ENCODE data around the gene SERPINA1. TPM values are rescaled to one million over a fixed set of nuclear protein-coding genes. Genes with fewer than 3 reads are reported as not detected.

SERPINA1 gene
- total and polyA plus RNA-seq, 10 of the 15 experiments (the other 5 are each of a cell fraction or from before 2014, with no cell fraction given): 0.16 to 6.6 (median 0.53) TPM

DNA sequence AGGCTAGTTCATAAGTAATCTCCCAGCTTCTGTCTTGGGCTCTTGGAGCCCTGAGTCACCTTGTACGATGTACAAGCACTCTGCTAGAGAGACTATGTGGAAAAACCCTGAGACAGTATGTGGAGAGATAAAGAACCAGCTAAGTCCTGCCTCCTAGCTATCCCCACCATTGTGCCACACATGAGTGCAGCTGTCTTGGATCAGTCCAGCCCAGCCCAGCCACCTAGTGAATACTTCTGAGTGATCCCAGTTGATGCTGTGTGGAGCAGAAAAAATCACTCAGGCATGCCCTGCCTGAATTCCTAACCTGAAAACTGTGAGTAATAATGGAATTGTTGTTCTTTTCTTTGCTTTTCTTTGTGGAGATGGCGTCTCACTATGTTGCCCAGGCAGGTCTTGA, 60.2 kb downstream of the SERPINA1 start:
- H3K27me3 ChIP-seq (replicated peaks in 1 of 2; ENCODE audit: control insufficient read depth in 2 of 2, insufficient read depth in 2 of 2, low read length in 1 of 2): no peaks in the 10 kb centered on the region
- H3K4me3 ChIP-seq: no peak overlapping the region
- no peak overlapping the region for H3K4me2 ChIP-seq (ENCODE audit: control insufficient read depth, insufficient read depth)
- no peaks in the 10 kb centered on the region for H3K4me1 ChIP-seq (ENCODE audit: control insufficient read depth, insufficient read depth, low read length)
- no peaks in the 10 kb centered on the region for H3K9me3 ChIP-seq (replicated peaks; ENCODE audit: control insufficient read depth, insufficient read depth, low read length)
- intact Hi-C loops (cut with micrococcal nuclease; ENCODE audit: unreplicated experiment) (no loop called here), in situ Hi-C loops (cut with MboI) (no loop called here)
- ChIA-PET SMC1A (ENCODE audit: uncharacterized antibody, unreplicated experiment) (no interaction called here), RAD21 (ENCODE audit: unreplicated experiment) (no interaction called here), POLR2A (no interaction called here), CTCF (no interaction called here)
- no peaks in the 10 kb centered on the region for H3K36me3 ChIP-seq (ENCODE audit: control insufficient read depth in 2 of 2, insufficient read depth in 2 of 2, low read length in 1 of 2)
- no peak for DNase-seq (ENCODE audit: low read depth, low spot score)
- no peaks in the 10 kb centered on the region for H3K79me2 ChIP-seq (ENCODE audit: control insufficient read depth, insufficient read depth, low read length)
- H3K27ac ChIP-seq (ENCODE audit: control insufficient read depth, insufficient read depth): no peak overlapping the region
- no peak overlapping the region for H3K9ac ChIP-seq (ENCODE audit: control insufficient read depth, insufficient read depth, low read length)
- 47% methylated on average over 2 of the region's 2 CpGs for WGBS (ENCODE audit: insufficient coverage, insufficient replicate concordance, low lambda C conversion rate, missing lambda C conversion rate)
- no peak overlapping the region for H2AFZ ChIP-seq (ENCODE audit: control insufficient read depth, low read depth, low read length)
- no peak for ATAC-seq
- H4K20me1 ChIP-seq (ENCODE audit: control insufficient read depth, insufficient read depth): no peaks in the 10 kb centered on the region
- no peak for FAIRE-seq
- BruUV-seq (replicated peaks): no TSS peak
- TF ChIP-seq PAX5 (IDR thresholded peaks at IDR 0.05; ENCODE audit: borderline replicate concordance, low read depth, low read length) (no peak), SUPT20H (IDR thresholded peaks at IDR 0.05; ENCODE audit: borderline replicate concordance, control insufficient read depth, low read depth, low read length) (no peak), POLR2AphosphoS2 (IDR thresholded peaks at IDR 0.05; ENCODE audit: low read depth, low read length) (no peak), ASH2L (IDR thresholded peaks at IDR 0.05; ENCODE audit: borderline replicate concordance, low read depth) (no peak), PAX8 (IDR thresholded peaks at IDR 0.05) (no peak), NFYA (IDR thresholded peaks at IDR 0.05; ENCODE audit: borderline replicate concordance, low read depth, low read length) (no peak), EED (IDR thresholded peaks at IDR 0.05; ENCODE audit: low read depth) (no peak), KAT2A (conservative IDR thresholded peaks at IDR 0.05; ENCODE audit: control insufficient read depth, low read depth, low read length) (no peak), SMC3 (IDR thresholded peaks at IDR 0.05; ENCODE audit: borderline replicate concordance, low read length) (no peak)
- TF ChIP-seq, protein P1, sequence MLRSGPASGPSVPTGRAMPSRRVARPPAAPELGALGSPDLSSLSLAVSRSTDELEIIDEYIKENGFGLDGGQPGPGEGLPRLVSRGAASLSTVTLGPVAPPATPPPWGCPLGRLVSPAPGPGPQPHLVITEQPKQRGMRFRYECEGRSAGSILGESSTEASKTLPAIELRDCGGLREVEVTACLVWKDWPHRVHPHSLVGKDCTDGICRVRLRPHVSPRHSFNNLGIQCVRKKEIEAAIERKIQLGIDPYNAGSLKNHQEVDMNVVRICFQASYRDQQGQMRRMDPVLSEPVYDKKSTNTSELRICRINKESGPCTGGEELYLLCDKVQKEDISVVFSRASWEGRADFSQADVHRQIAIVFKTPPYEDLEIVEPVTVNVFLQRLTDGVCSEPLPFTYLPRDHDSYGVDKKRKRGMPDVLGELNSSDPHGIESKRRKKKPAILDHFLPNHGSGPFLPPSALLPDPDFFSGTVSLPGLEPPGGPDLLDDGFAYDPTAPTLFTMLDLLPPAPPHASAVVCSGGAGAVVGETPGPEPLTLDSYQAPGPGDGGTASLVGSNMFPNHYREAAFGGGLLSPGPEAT (IDR thresholded peaks at IDR 0.05; ENCODE audit: low read depth): no peak
- TF ChIP-seq, protein P2, sequence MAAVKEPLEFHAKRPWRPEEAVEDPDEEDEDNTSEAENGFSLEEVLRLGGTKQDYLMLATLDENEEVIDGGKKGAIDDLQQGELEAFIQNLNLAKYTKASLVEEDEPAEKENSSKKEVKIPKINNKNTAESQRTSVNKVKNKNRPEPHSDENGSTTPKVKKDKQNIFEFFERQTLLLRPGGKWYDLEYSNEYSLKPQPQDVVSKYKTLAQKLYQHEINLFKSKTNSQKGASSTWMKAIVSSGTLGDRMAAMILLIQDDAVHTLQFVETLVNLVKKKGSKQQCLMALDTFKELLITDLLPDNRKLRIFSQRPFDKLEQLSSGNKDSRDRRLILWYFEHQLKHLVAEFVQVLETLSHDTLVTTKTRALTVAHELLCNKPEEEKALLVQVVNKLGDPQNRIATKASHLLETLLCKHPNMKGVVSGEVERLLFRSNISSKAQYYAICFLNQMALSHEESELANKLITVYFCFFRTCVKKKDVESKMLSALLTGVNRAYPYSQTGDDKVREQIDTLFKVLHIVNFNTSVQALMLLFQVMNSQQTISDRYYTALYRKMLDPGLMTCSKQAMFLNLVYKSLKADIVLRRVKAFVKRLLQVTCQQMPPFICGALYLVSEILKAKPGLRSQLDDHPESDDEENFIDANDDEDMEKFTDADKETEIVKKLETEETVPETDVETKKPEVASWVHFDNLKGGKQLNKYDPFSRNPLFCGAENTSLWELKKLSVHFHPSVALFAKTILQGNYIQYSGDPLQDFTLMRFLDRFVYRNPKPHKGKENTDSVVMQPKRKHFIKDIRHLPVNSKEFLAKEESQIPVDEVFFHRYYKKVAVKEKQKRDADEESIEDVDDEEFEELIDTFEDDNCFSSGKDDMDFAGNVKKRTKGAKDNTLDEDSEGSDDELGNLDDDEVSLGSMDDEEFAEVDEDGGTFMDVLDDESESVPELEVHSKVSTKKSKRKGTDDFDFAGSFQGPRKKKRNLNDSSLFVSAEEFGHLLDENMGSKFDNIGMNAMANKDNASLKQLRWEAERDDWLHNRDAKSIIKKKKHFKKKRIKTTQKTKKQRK (IDR thresholded peaks at IDR 0.05; ENCODE audit: low read depth, low read length): no peak
- TF ChIP-seq, protein P3, sequence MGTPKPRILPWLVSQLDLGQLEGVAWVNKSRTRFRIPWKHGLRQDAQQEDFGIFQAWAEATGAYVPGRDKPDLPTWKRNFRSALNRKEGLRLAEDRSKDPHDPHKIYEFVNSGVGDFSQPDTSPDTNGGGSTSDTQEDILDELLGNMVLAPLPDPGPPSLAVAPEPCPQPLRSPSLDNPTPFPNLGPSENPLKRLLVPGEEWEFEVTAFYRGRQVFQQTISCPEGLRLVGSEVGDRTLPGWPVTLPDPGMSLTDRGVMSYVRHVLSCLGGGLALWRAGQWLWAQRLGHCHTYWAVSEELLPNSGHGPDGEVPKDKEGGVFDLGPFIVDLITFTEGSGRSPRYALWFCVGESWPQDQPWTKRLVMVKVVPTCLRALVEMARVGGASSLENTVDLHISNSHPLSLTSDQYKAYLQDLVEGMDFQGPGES (IDR thresholded peaks at IDR 0.05): no peak
- TF ChIP-seq, protein P4, sequence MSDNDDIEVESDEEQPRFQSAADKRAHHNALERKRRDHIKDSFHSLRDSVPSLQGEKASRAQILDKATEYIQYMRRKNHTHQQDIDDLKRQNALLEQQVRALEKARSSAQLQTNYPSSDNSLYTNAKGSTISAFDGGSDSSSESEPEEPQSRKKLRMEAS (IDR thresholded peaks at IDR 0.05; ENCODE audit: low read depth, low read length): no peak
